Endothelial cell of umbilical vein (primary cell): ENCODE data around the gene BRD3. TPM values are rescaled to one million over a fixed set of nuclear protein-coding genes. Genes with fewer than 3 reads are reported as not detected.

Experiments
- BruUV-seq: library from RNA; stranded (reverse); fragments of 400-500 nt; replicated peaks from 2 replicates; lab custom pipeline; 2021; lab: Mats Ljungman, UMichigan
- CTCF ChIA-PET: fragments of 300-600, 350-600 bp; sonication (Branson Sonifier 250); formaldehyde crosslinking; loops from one replicate; lab custom pipeline; 2021; ENCODE audit warnings: antibody characterized with exemption, inconsistent platforms; lab: Charles Lee
- POLR2A ChIA-PET: fragments of 300-600, 350-600 bp; sonication (Branson Sonifier 250); formaldehyde crosslinking; loops from one replicate; lab custom pipeline; 2021; ENCODE audit warnings: antibody characterized with exemption, inconsistent platforms; lab: Charles Lee
- DNase-seq: peaks from one replicate; pipeline ENCODE4 v3.0.0-alpha.2; 2011; ENCODE audit warnings: low read depth, low spot score
- FAIRE-seq: peaks from 2 replicates; lab custom pipeline; 2011; peaks lifted over from hg19 to GRCh38; lab: Jason Lieb, UNC
- H2AFZ ChIP-seq: 2 replicates; pipeline ENCODE4 v1.6.0; 2012; ENCODE audit warnings: low read depth, low read length, control low read depth, inconsistent platforms
- H3K27ac ChIP-seq: 2 replicates; pipeline ENCODE4 v1.5.1; 2011; ENCODE audit warnings: low read depth, mild to moderate bottlenecking, control low read depth, low read length, moderate library complexity; ENCODE audit not compliant: insufficient read depth
- H3K27me3 ChIP-seq, 2 experiments: 2 replicates each; pipeline versions ENCODE4 v1.6.0 to v1.6.1; 2011; ENCODE audit warnings: low read length in 2 of 2, mixed read lengths in 1 of 2; ENCODE audit not compliant: control insufficient read depth in 2 of 2, insufficient read depth in 2 of 2
- H3K36me3 ChIP-seq, 2 experiments: 2 replicates in 1 of 2; 3 replicates in 1 of 2; pipeline ENCODE4 v1.5.1; 2011; ENCODE audit warnings: low read length in 2 of 2, mild to moderate bottlenecking in 1 of 2, moderate library complexity in 1 of 2; ENCODE audit not compliant: control insufficient read depth in 2 of 2, insufficient read depth in 2 of 2; ENCODE audit errors: extremely low read depth in 1 of 2
- H3K4me1 ChIP-seq: 3 replicates; pipeline ENCODE4 v1.5.1; 2011; ENCODE audit warnings: mild to moderate bottlenecking, low read length; ENCODE audit not compliant: control insufficient read depth, insufficient read depth; ENCODE audit errors: extremely low read depth
- H3K4me2 ChIP-seq: 2 replicates; pipeline ENCODE4 v1.6.1; 2011; ENCODE audit warnings: low read length, control low read depth, mixed read lengths; ENCODE audit not compliant: insufficient read depth
- H3K4me3 ChIP-seq, 3 experiments: fragments of 200-600 bp in 1 of 3; sonication (generic), shearing (Covaris generic) in 1 of 3; replicated peaks in 1 of 3; 2 replicates each; pipeline ENCODE4 v1.5.1; 2011 to 2016; ENCODE audit warnings: control low read depth in 3 of 3, low read length in 3 of 3, mild to moderate bottlenecking in 2 of 3, inconsistent platforms in 1 of 3, low read depth in 1 of 3, moderate library complexity in 1 of 3; ENCODE audit not compliant: insufficient read depth in 1 of 3
- H3K79me2 ChIP-seq: 2 replicates; pipeline ENCODE4 v1.6.0; 2012; ENCODE audit warnings: low read length, inconsistent platforms; ENCODE audit not compliant: control insufficient read depth, insufficient read depth
- H3K9ac ChIP-seq: replicated peaks from 2 replicates; pipeline ENCODE3; 2011; ENCODE audit warnings: low read length, control low read depth; ENCODE audit not compliant: insufficient read depth; ENCODE audit errors: extremely low read depth
- H3K9me1 ChIP-seq: replicated peaks from 3 replicates; pipeline ENCODE4 v1.6.0; 2011; ENCODE audit warnings: mild to moderate bottlenecking, low read length; ENCODE audit not compliant: control insufficient read depth, insufficient read depth; ENCODE audit errors: extremely low read depth
- H3K9me3 ChIP-seq: replicated peaks from 2 replicates; pipeline ENCODE4 v1.5.1; 2012; ENCODE audit warnings: low read length, inconsistent platforms; ENCODE audit not compliant: control insufficient read depth, insufficient read depth
- H4K20me1 ChIP-seq: replicated peaks from 2 replicates; pipeline ENCODE3; 2011; ENCODE audit warnings: mild to moderate bottlenecking, low read length; ENCODE audit not compliant: control insufficient read depth, insufficient read depth; ENCODE audit errors: extremely low read depth
- EZH2 ChIP-seq: IDR thresholded peaks from 2 replicates; pipeline ENCODE4 v1.6.1; 2012; ENCODE audit warnings: borderline replicate concordance, low read depth, mild to moderate bottlenecking, moderate library complexity, low read length, inconsistent platforms; ENCODE audit not compliant: severe bottlenecking
- FOS ChIP-seq: IDR thresholded peaks from 2 replicates; pipeline ENCODE4 v1.6.1; 2011; ENCODE audit warnings: mild to moderate bottlenecking, low read length, moderate library complexity, borderline replicate concordance; ENCODE audit not compliant: insufficient read depth
- GATA2 ChIP-seq: IDR thresholded peaks from 2 replicates; pipeline ENCODE4 v1.7.0; 2011; ENCODE audit warnings: low read depth, mild to moderate bottlenecking, moderate library complexity, mixed read lengths, low read length; ENCODE audit not compliant: insufficient read length, insufficient read depth
- JUN ChIP-seq: IDR thresholded peaks from 2 replicates; pipeline ENCODE4 v1.6.1; 2011; ENCODE audit warnings: borderline replicate concordance, low read depth; ENCODE audit not compliant: insufficient read length, insufficient read depth
- MYC ChIP-seq: IDR thresholded peaks from one replicate; pipeline ENCODE4 v1.6.1; 2011; ENCODE audit warnings: mild to moderate bottlenecking, low read depth, low read length
- POLR2A ChIP-seq: IDR thresholded peaks from 2 replicates; pipeline ENCODE4 v1.6.1; 2012; ENCODE audit warnings: low read depth, mild to moderate bottlenecking, control low read depth, low read length
- POLR2AphosphoS5 ChIP-seq: IDR thresholded peaks from 2 replicates; pipeline ENCODE4 v1.6.1; 2012; ENCODE audit warnings: low read depth, mild to moderate bottlenecking, control low read depth, low read length, moderate library complexity; ENCODE audit not compliant: insufficient read depth
- dilution Hi-C: fragments of 300-500 bp; cut with MboI; formaldehyde crosslinking; loops from one replicate; pipeline ENCODE4 v1.15.0; 2019; ENCODE audit warnings: low sequenced_read_pairs; ENCODE audit not compliant: extremely low pct_ligation_motif_present
- intact Hi-C: fragments of 100-400 bp; cut with micrococcal nuclease; formaldehyde crosslinking; loops from one replicate; pipeline ENCODE4 v1.10.0; 2022
- polyA plus RNA-seq, 4 experiments: library from polyadenylated mRNA; depleted of rRNA in 3 of 4; stranded (reverse) in 3 of 4; unstranded in 1 of 4; fragments of >200 nt; gene quantifications; 2 replicates each; pipeline versions ENCODE4 v1.2.1 to v1.2.3, GENCODE V29; 2011 to 2012; ENCODE audit warnings: missing spikeins in 1 of 4
- total RNA-seq: library from RNA; stranded (reverse); gene quantifications from 2 replicates; pipeline ENCODE4 v1.2.3, GENCODE V29; 2021
- TF ChIP-seq, protein P1 (sequence below): IDR thresholded peaks from 2 replicates; pipeline ENCODE4 v1.6.1; 2011; ENCODE audit not compliant: insufficient read depth, insufficient read length
- TF ChIP-seq, protein P2 (sequence below), 2 donors: IDR thresholded peaks; 1 replicate in 1 of 2; 2 replicates in 1 of 2; pipeline ENCODE4 v1.5.1; 2011; ENCODE audit warnings: low read length in 2 of 2, mild to moderate bottlenecking in 2 of 2, moderate library complexity in 2 of 2, control low read depth in 1 of 2, inconsistent platforms in 1 of 2, low read depth in 1 of 2; ENCODE audit not compliant: insufficient read depth in 1 of 2; ENCODE audit errors: extremely low read depth in 1 of 2

BRD3 gene
- total and polyA plus RNA-seq, 2 donors (not counting 3 experiments of a cell fraction or from before 2014, with no cell fraction given): 10.5 to 47.1 TPM

DNA sequence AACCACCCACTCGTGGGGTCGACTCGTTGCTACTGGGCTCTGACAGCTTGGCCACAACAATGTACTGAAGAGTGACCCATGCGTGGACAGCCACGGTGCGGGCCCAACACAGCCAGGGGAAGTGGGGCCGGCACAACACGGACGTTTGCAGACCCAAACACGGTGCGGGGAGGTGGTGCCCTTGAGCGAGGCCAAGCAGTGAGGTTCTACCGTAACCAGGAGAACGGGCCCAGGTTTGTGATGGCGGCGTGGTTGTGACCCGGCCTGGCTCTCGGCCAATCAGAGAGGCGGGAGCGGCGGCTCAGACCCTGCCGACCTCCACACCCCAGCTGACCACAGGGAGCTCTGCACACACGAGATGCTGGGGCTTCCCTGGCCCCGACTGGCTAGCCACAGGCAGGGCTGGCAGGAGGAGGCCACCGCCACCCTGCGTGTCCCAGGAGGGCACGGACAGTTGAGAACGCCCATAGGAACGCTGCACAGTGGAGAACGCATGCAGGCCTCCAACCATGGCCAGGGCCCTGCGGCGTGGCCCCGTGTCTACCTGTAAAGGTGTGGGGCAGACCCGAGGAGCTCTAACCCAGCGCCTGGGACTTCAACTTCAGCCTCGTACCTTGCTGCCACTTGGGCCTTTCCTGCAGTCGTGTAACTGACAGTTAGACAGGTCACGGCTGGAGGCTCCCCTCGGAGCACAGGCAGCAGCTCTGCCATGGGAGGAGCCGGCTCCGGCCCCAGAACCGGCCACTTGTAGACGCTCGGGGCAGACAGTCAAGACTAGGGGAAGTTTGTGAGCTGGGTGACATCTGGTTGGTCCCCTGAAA is 13.7 kb downstream of the BRD3 start:
- DNase-seq (no peak), FAIRE-seq (no peak)
- CTCF ChIA-PET: no interaction called here
- Histone ChIP-seq H3K36me3 (peaks cover 0 to 40% of the 10 kb centered on the region in 2 experiments), H3K9me3 (no peaks in the 10 kb centered on the region), H3K4me3 (no peak overlapping the region), H3K79me2 (peaks cover 48% of the 10 kb centered on the region), H4K20me1 (no peaks in the 10 kb centered on the region), H3K27me3 (no peaks in the 10 kb centered on the region), H3K4me1 (peaks cover 5% of the 10 kb centered on the region), H3K9me1 (no peaks in the 10 kb centered on the region), H2AFZ (no peak overlapping the region), H3K9ac (no peak overlapping the region), H3K27ac (no peak overlapping the region), H3K4me2 (no peak overlapping the region)
- BruUV-seq: no TSS peak
- dilution Hi-C loops (no loop called here), intact Hi-C loops (no loop called here)
- POLR2A ChIA-PET: no interaction called here
- TF ChIP-seq POLR2A (no peak), POLR2AphosphoS5 (no peak), GATA2 (no peak), MYC (no peak), FOS (no peak), JUN (no peak), EZH2 (no peak)
- TF ChIP-seq, protein P1, sequence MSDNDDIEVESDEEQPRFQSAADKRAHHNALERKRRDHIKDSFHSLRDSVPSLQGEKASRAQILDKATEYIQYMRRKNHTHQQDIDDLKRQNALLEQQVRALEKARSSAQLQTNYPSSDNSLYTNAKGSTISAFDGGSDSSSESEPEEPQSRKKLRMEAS: no peak
- TF ChIP-seq, protein P2, sequence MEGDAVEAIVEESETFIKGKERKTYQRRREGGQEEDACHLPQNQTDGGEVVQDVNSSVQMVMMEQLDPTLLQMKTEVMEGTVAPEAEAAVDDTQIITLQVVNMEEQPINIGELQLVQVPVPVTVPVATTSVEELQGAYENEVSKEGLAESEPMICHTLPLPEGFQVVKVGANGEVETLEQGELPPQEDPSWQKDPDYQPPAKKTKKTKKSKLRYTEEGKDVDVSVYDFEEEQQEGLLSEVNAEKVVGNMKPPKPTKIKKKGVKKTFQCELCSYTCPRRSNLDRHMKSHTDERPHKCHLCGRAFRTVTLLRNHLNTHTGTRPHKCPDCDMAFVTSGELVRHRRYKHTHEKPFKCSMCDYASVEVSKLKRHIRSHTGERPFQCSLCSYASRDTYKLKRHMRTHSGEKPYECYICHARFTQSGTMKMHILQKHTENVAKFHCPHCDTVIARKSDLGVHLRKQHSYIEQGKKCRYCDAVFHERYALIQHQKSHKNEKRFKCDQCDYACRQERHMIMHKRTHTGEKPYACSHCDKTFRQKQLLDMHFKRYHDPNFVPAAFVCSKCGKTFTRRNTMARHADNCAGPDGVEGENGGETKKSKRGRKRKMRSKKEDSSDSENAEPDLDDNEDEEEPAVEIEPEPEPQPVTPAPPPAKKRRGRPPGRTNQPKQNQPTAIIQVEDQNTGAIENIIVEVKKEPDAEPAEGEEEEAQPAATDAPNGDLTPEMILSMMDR (IDR thresholded peaks at IDR 0.05; ENCODE audit: extremely low read depth in 1 of 2, insufficient read depth in 1 of 2, low read depth in 1 of 2, low read length in 2 of 2): no peak
